WTC11 (cell line): Measurements from ENCODE around the gene TRIM41. TPM values are rescaled to one million over a fixed set of nuclear protein-coding genes. Genes with fewer than 3 reads are reported as not detected.

ENCODE experiments used
- ATAC-seq: fragments of 200-7000 bp; cut with Tn5 transposase; 2 replicates; pipeline ENCODE4 v1.10.0; 2021; ENCODE audit warnings: mild to moderate bottlenecking, moderate library complexity
- CTCF ChIA-PET: fragments of 300-600 bp; sonication (Branson Sonifier 250); formaldehyde crosslinking; loops from one replicate; lab custom pipeline; 2021; ENCODE audit warnings: antibody characterized with exemption; lab: Charles Lee
- POLR2A ChIA-PET: fragments of 350-600 bp; sonication (Branson Sonifier 250); formaldehyde crosslinking; loops from one replicate; lab custom pipeline; 2021; ENCODE audit warnings: antibody characterized with exemption; lab: Charles Lee
- DNase-seq: peaks from one replicate; pipeline ENCODE4 v3.0.0; 2021; ENCODE audit warnings: low spot score
- H3K27ac Mint-ChIP-seq: 2 replicates; pipeline ENCODE4 v1.8.0; 2021; ENCODE audit warnings: mixed read lengths
- H3K27me3 Mint-ChIP-seq: 2 replicates; pipeline ENCODE4 v1.8.0; 2021; ENCODE audit warnings: low read depth, mild to moderate bottlenecking, moderate library complexity, mixed read lengths
- H3K36me3 Mint-ChIP-seq: 2 replicates; pipeline ENCODE4 v1.8.0; 2021; ENCODE audit warnings: mixed read lengths
- H3K4me1 Mint-ChIP-seq: 2 replicates; pipeline ENCODE4 v1.8.0; 2022; ENCODE audit warnings: mixed read lengths
- H3K4me3 Mint-ChIP-seq: 2 replicates; pipeline ENCODE4 v1.8.0; 2021; ENCODE audit warnings: mild to moderate bottlenecking, moderate library complexity, mixed read lengths
- H3K9me3 Mint-ChIP-seq: 2 replicates; pipeline ENCODE4 v1.8.0; 2021; ENCODE audit warnings: mixed read lengths
- ELF4 ChIP-seq: sonication (generic); formaldehyde crosslinking; IDR thresholded peaks from 2 replicates; pipeline ENCODE4 v1.8.1; 2022; ENCODE audit warnings: low read depth, mild to moderate bottlenecking, moderate library complexity, missing genetic modification reagents
- HMGA2 ChIP-seq: fragments of 250-450 bp; sonication (Bioruptor Pico); IDR thresholded peaks from 2 replicates; pipeline ENCODE4 v1.4.0; 2021; ENCODE audit warnings: mild to moderate bottlenecking, moderate library complexity
- HMGXB4 ChIP-seq: sonication (generic); formaldehyde crosslinking; IDR thresholded peaks from 2 replicates; pipeline ENCODE4 v1.8.1; 2023; ENCODE audit warnings: mild to moderate bottlenecking, moderate library complexity, missing genetic modification reagents
- PRRX2 ChIP-seq: fragments of 250-450 bp; sonication (Bioruptor Pico); IDR thresholded peaks from 2 replicates; pipeline ENCODE4 v1.8.0; 2021; ENCODE audit warnings: mild to moderate bottlenecking
- RELA ChIP-seq: sonication (generic); formaldehyde crosslinking; IDR thresholded peaks from 2 replicates; pipeline ENCODE4 v1.8.1; 2022; ENCODE audit warnings: missing genetic modification reagents, mild to moderate bottlenecking, borderline replicate concordance
- USF2 ChIP-seq: sonication (generic); formaldehyde crosslinking; IDR thresholded peaks from 2 replicates; pipeline ENCODE4 v1.8.1; 2023; ENCODE audit warnings: mild to moderate bottlenecking, missing genetic modification reagents, moderate library complexity
- ZNF138 ChIP-seq: sonication (generic); formaldehyde crosslinking; conservative IDR thresholded peaks from 2 replicates; pipeline ENCODE4 v1.8.1; 2022; ENCODE audit warnings: mild to moderate bottlenecking, moderate library complexity, missing genetic modification reagents
- ZNF263 ChIP-seq: sonication (generic); formaldehyde crosslinking; IDR thresholded peaks from 2 replicates; pipeline ENCODE4 v1.8.1; 2022; ENCODE audit warnings: low read depth, mild to moderate bottlenecking, moderate library complexity, missing genetic modification reagents
- ZNF416 ChIP-seq: fragments of 250-450 bp; sonication (Bioruptor Pico); IDR thresholded peaks from 2 replicates; pipeline ENCODE4 v1.9.0; 2021; ENCODE audit warnings: mild to moderate bottlenecking, inconsistent platforms
- total RNA-seq: library from RNA; stranded (reverse); gene quantifications from 3 replicates; pipeline ENCODE4 v1.2.3, GENCODE V29; 2021
- TF ChIP-seq, protein P1 (sequence below): sonication (generic); formaldehyde crosslinking; IDR thresholded peaks from 2 replicates; pipeline ENCODE4 v1.8.1; 2022; ENCODE audit warnings: low read depth, missing genetic modification reagents, borderline replicate concordance
- TF ChIP-seq, protein P2 (sequence below): sonication (generic); formaldehyde crosslinking; IDR thresholded peaks from 2 replicates; pipeline ENCODE4 v1.8.0; 2022; ENCODE audit warnings: missing genetic modification reagents
- TF ChIP-seq, protein P3 (sequence below): fragments of 250-450 bp; sonication (Bioruptor Pico); IDR thresholded peaks from 2 replicates; pipeline ENCODE4 v1.9.0; 2021; ENCODE audit warnings: mild to moderate bottlenecking
- TF ChIP-seq, protein P4 (sequence below): sonication (generic); formaldehyde crosslinking; IDR thresholded peaks from 2 replicates; pipeline ENCODE4 v1.8.1; 2023; ENCODE audit warnings: mild to moderate bottlenecking, missing genetic modification reagents
- TF ChIP-seq, protein P5 (sequence below): sonication (generic); formaldehyde crosslinking; IDR thresholded peaks from 2 replicates; pipeline ENCODE4 v1.8.1; 2022; ENCODE audit warnings: missing genetic modification reagents, borderline replicate concordance
- TF ChIP-seq, protein P6 (sequence below): fragments of 250-450 bp; sonication (Bioruptor Pico); IDR thresholded peaks from 2 replicates; pipeline ENCODE4 v1.9.0; 2021; ENCODE audit warnings: mild to moderate bottlenecking, borderline replicate concordance

The TRIM41 gene
- total RNA-seq, 1 experiment from 2014 or later, result 33.5 TPM

- DNase-seq, result no peak
- Mint-ChIP-seq H3K27me3 (peaks cover 30% of the 10 kb centered on the region), H3K36me3 (no peaks in the 10 kb centered on the region), H3K4me3 (peak overlapping the region; percentile 73), H3K9me3 (no peaks in the 10 kb centered on the region), H3K27ac (peak overlapping the region; percentile 77), H3K4me1 (peaks cover 26% of the 10 kb centered on the region)
- CTCF ChIA-PET, result interaction anchor here (0.7 kb wide), 1 partner anchor 35 kb away, joined by 3 read pairs; no protein-coding TSS in a partner anchor
- POLR2A ChIA-PET, result no interaction called here
- ATAC-seq, result no peak
- no peak for TF ChIP-seq ZNF263 (CRISPR knock-in tag)
- no peak for TF ChIP-seq HMGA2 (CRISPR knock-in tag)
- TF ChIP-seq ZNF416 (CRISPR knock-in tag), result no peak
- TF ChIP-seq HMGXB4, result no peak
- TF ChIP-seq ZNF138 (CRISPR knock-in tag), result no peak
- TF ChIP-seq, protein P1, sequence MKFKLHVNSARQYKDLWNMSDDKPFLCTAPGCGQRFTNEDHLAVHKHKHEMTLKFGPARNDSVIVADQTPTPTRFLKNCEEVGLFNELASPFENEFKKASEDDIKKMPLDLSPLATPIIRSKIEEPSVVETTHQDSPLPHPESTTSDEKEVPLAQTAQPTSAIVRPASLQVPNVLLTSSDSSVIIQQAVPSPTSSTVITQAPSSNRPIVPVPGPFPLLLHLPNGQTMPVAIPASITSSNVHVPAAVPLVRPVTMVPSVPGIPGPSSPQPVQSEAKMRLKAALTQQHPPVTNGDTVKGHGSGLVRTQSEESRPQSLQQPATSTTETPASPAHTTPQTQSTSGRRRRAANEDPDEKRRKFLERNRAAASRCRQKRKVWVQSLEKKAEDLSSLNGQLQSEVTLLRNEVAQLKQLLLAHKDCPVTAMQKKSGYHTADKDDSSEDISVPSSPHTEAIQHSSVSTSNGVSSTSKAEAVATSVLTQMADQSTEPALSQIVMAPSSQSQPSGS (CRISPR knock-in tag), result no peak
Measured at GRCh38 chr5:181219262-181220177, 3.6 kb upstream of the TRIM41 start.

GRCh38 chr5:181220178-181220515 lies 2.9 kb upstream of the TRIM41 start:
- H3K36me3 Mint-ChIP-seq, result no peaks in the 10 kb centered on the region
- H3K4me3 Mint-ChIP-seq, result peak overlapping the region; percentile 73
- peaks cover 30% of the 10 kb centered on the region for H3K27me3 Mint-ChIP-seq
- ATAC-seq (no peak), DNase-seq (no peak)
- H3K27ac Mint-ChIP-seq, result peak overlapping the region; percentile 41; the same call in 1 of the 2 replicates
- CTCF ChIA-PET, result interaction anchor here (0.6 kb wide), 1 partner anchor 13 kb away, joined by 3 read pairs; no protein-coding TSS in a partner anchor
- peaks cover 29% of the 10 kb centered on the region for H3K4me1 Mint-ChIP-seq
- no peaks in the 10 kb centered on the region for H3K9me3 Mint-ChIP-seq
- POLR2A ChIA-PET, result no interaction called here
- TF ChIP-seq USF2 (CRISPR knock-in tag), result no peak
- TF ChIP-seq, protein P2, sequence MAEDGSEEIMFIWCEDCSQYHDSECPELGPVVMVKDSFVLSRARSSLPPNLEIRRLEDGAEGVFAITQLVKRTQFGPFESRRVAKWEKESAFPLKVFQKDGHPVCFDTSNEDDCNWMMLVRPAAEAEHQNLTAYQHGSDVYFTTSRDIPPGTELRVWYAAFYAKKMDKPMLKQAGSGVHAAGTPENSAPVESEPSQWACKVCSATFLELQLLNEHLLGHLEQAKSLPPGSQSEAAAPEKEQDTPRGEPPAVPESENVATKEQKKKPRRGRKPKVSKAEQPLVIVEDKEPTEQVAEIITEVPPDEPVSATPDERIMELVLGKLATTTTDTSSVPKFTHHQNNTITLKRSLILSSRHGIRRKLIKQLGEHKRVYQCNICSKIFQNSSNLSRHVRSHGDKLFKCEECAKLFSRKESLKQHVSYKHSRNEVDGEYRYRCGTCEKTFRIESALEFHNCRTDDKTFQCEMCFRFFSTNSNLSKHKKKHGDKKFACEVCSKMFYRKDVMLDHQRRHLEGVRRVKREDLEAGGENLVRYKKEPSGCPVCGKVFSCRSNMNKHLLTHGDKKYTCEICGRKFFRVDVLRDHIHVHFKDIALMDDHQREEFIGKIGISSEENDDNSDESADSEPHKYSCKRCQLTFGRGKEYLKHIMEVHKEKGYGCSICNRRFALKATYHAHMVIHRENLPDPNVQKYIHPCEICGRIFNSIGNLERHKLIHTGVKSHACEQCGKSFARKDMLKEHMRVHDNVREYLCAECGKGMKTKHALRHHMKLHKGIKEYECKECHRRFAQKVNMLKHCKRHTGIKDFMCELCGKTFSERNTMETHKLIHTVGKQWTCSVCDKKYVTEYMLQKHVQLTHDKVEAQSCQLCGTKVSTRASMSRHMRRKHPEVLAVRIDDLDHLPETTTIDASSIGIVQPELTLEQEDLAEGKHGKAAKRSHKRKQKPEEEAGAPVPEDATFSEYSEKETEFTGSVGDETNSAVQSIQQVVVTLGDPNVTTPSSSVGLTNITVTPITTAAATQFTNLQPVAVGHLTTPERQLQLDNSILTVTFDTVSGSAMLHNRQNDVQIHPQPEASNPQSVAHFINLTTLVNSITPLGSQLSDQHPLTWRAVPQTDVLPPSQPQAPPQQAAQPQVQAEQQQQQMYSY (CRISPR knock-in tag), result no peak
- no peak for TF ChIP-seq PRRX2 (CRISPR knock-in tag)
- TF ChIP-seq, protein P3, sequence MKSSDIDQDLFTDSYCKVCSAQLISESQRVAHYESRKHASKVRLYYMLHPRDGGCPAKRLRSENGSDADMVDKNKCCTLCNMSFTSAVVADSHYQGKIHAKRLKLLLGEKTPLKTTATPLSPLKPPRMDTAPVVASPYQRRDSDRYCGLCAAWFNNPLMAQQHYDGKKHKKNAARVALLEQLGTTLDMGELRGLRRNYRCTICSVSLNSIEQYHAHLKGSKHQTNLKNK (CRISPR knock-in tag), result no peak
- TF ChIP-seq, protein P4, sequence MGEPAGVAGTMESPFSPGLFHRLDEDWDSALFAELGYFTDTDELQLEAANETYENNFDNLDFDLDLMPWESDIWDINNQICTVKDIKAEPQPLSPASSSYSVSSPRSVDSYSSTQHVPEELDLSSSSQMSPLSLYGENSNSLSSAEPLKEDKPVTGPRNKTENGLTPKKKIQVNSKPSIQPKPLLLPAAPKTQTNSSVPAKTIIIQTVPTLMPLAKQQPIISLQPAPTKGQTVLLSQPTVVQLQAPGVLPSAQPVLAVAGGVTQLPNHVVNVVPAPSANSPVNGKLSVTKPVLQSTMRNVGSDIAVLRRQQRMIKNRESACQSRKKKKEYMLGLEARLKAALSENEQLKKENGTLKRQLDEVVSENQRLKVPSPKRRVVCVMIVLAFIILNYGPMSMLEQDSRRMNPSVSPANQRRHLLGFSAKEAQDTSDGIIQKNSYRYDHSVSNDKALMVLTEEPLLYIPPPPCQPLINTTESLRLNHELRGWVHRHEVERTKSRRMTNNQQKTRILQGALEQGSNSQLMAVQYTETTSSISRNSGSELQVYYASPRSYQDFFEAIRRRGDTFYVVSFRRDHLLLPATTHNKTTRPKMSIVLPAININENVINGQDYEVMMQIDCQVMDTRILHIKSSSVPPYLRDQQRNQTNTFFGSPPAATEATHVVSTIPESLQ (CRISPR knock-in tag), result no peak
- no peak for TF ChIP-seq ELF4 (CRISPR knock-in tag)
- no peak for TF ChIP-seq ZNF138 (CRISPR knock-in tag)
- no peak for TF ChIP-seq RELA (CRISPR knock-in tag)
- TF ChIP-seq, protein P5, sequence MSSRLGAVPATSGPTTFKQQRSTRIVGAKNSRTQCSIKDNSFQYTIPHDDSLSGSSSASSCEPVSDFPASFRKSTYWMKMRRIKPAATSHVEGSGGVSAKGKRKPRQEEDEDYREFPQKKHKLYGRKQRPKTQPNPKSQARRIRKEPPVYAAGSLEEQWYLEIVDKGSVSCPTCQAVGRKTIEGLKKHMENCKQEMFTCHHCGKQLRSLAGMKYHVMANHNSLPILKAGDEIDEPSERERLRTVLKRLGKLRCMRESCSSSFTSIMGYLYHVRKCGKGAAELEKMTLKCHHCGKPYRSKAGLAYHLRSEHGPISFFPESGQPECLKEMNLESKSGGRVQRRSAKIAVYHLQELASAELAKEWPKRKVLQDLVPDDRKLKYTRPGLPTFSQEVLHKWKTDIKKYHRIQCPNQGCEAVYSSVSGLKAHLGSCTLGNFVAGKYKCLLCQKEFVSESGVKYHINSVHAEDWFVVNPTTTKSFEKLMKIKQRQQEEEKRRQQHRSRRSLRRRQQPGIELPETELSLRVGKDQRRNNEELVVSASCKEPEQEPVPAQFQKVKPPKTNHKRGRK, result no peak
- TF ChIP-seq, protein P6, sequence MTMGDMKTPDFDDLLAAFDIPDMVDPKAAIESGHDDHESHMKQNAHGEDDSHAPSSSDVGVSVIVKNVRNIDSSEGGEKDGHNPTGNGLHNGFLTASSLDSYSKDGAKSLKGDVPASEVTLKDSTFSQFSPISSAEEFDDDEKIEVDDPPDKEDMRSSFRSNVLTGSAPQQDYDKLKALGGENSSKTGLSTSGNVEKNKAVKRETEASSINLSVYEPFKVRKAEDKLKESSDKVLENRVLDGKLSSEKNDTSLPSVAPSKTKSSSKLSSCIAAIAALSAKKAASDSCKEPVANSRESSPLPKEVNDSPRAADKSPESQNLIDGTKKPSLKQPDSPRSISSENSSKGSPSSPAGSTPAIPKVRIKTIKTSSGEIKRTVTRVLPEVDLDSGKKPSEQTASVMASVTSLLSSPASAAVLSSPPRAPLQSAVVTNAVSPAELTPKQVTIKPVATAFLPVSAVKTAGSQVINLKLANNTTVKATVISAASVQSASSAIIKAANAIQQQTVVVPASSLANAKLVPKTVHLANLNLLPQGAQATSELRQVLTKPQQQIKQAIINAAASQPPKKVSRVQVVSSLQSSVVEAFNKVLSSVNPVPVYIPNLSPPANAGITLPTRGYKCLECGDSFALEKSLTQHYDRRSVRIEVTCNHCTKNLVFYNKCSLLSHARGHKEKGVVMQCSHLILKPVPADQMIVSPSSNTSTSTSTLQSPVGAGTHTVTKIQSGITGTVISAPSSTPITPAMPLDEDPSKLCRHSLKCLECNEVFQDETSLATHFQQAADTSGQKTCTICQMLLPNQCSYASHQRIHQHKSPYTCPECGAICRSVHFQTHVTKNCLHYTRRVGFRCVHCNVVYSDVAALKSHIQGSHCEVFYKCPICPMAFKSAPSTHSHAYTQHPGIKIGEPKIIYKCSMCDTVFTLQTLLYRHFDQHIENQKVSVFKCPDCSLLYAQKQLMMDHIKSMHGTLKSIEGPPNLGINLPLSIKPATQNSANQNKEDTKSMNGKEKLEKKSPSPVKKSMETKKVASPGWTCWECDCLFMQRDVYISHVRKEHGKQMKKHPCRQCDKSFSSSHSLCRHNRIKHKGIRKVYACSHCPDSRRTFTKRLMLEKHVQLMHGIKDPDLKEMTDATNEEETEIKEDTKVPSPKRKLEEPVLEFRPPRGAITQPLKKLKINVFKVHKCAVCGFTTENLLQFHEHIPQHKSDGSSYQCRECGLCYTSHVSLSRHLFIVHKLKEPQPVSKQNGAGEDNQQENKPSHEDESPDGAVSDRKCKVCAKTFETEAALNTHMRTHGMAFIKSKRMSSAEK, result no peak
